Activated CD4-positive, alpha-beta T cell treated with anti-CD3 and anti-CD28 coated beads, Interleukin-10, Interleukin-2, amounts not matched to agents 100 ng/mL and 50 ng/mL, durations not matched to agents 16 hours and 8 hours (primary cell): Measurements from ENCODE around the gene CHST4.
"Not testable (repeated sequence)": the region's sequence is repeated elsewhere in the genome, so short reads cannot be mapped to it uniquely, and the experiment has no call there.

ENCODE experiments used
- DNase-seq: peaks from one replicate; pipeline ENCODE4 v3.0.0-alpha.2; 2020

CHST4 gene

GRCh38 chr16:71572497-71573116 is 46.4 kb downstream of the CHST4 start:
- DNase-seq: no peak

- DNase-seq: no peak
These were observed 47.3 kb downstream of the CHST4 start for GRCh38 chr16:71573387-71574094.

- DNase-seq: no peak
These were observed 48.5 kb downstream of the CHST4 start for GRCh38 chr16:71574702-71575101.

GRCh38 chr16:71576971-71577370 is 50.7 kb downstream of the CHST4 start, which contains the start of gene TAT:
Gene TAT (minus strand): TSS chr16:71577092. CDS start chr16:71576415, 677 bp downstream.
- no peak for DNase-seq

- not testable (repeated sequence) for DNase-seq
These were observed 56.3 kb downstream of the CHST4 start for GRCh38 chr16:71582553-71582848.

GRCh38 chr16:71584543-71585317 is 58.5 kb downstream of the CHST4 start:
- no peak for DNase-seq

GRCh38 chr16:71585318-71585703 is 59.1 kb downstream of the CHST4 start:
- no peak for DNase-seq
